HEK293 (cell line): ENCODE measurements around the gene LMO4.

ENCODE experiments used
- CTCF ChIA-PET: fragments of 350-600 bp; formaldehyde crosslinking; extraction: SDS; loops from one replicate; lab custom pipeline; 2021; ENCODE audit warnings: antibody characterized with exemption; lab: Yijun Ruan, JAX
- POLR2A ChIA-PET: fragments of 300-600 bp; formaldehyde crosslinking; extraction: SDS; loops from one replicate; lab custom pipeline; 2020; ENCODE audit warnings: antibody characterized with exemption, inconsistent platforms; lab: Yijun Ruan, JAX
- H3K27ac ChIP-seq: fragments of 200-500 bp; sonication (Bioruptor generic); 2 replicates; pipeline ENCODE4 v1.5.1; 2014; ENCODE audit warnings: low read depth, low read length, control low read depth, inconsistent platforms; ENCODE audit errors: extremely low read depth
- H3K36me3 ChIP-seq, 2 experiments: fragments of 200-500 bp in 1 of 2; sonication (Bioruptor generic) in 1 of 2; 1 replicate in 1 of 2; 2 replicates in 1 of 2; pipeline ENCODE4 v1.5.1; 2014 to 2017; ENCODE audit warnings: inconsistent platforms in 2 of 2, low read length in 2 of 2; ENCODE audit not compliant: control insufficient read depth in 2 of 2, insufficient read depth in 1 of 2
- H3K4me1 ChIP-seq: fragments of 200-500 bp; sonication (Bioruptor generic); 2 replicates; pipeline ENCODE4 v1.5.1; 2014; ENCODE audit warnings: mild to moderate bottlenecking, low read length, inconsistent platforms; ENCODE audit not compliant: control insufficient read depth, insufficient read depth
- H3K4me3 ChIP-seq: 2 replicates; pipeline ENCODE4 v1.5.1; 2011; ENCODE audit warnings: low read depth, mild to moderate bottlenecking, control low read depth, low read length, moderate library complexity
- H3K9me3 ChIP-seq: fragments of 200-500 bp; sonication (Bioruptor generic); 2 replicates; pipeline ENCODE4 v1.5.1; 2014; ENCODE audit warnings: low read depth, low read length, inconsistent platforms; ENCODE audit not compliant: control insufficient read depth, insufficient read depth
- CTCF ChIP-seq: fragments of 450-650 bp; formaldehyde crosslinking; IDR thresholded peaks from 2 replicates; pipeline ENCODE4 v1.5.1; 2016; ENCODE audit warnings: missing biosample characterization, missing genetic modification characterization
- TSHZ1 ChIP-seq: fragments of 450-650 bp; formaldehyde crosslinking; IDR thresholded peaks from 2 replicates; pipeline ENCODE4 v1.5.1; 2016; ENCODE audit warnings: missing biosample characterization, missing genetic modification characterization, borderline replicate concordance
- ZBTB11 ChIP-seq: fragments of 450-650 bp; formaldehyde crosslinking; conservative IDR thresholded peaks from 2 replicates; pipeline ENCODE4 v1.5.1; 2016; ENCODE audit warnings: low read depth, missing biosample characterization, missing genetic modification characterization
- ZBTB44 ChIP-seq: fragments of 450-650 bp; IDR thresholded peaks from 2 replicates; pipeline ENCODE4 v1.5.1; 2018; ENCODE audit warnings: missing biosample characterization, mild to moderate bottlenecking, missing genetic modification characterization
- ZBTB6 ChIP-seq: fragments of 450-650 bp; formaldehyde crosslinking; IDR thresholded peaks from 2 replicates; pipeline ENCODE4 v1.5.1; 2017; ENCODE audit warnings: missing biosample characterization, missing genetic modification characterization
- ZFHX2 ChIP-seq: fragments of 450-650 bp; formaldehyde crosslinking; conservative IDR thresholded peaks from 2 replicates; pipeline ENCODE4 v1.5.1; 2016; ENCODE audit warnings: missing biosample characterization, missing genetic modification characterization
- ZNF112 ChIP-seq: fragments of 450-650 bp; formaldehyde crosslinking; IDR thresholded peaks from 2 replicates; pipeline ENCODE4 v1.5.0; 2017; ENCODE audit warnings: missing biosample characterization, missing genetic modification characterization
- ZNF19 ChIP-seq: fragments of 450-650 bp; formaldehyde crosslinking; IDR thresholded peaks from 2 replicates; pipeline ENCODE4; 2016; ENCODE audit warnings: missing biosample characterization, missing genetic modification characterization, low read depth
- ZNF24 ChIP-seq: fragments of 450-650 bp; formaldehyde crosslinking; IDR thresholded peaks from 2 replicates; pipeline ENCODE4 v1.5.1; 2016; ENCODE audit warnings: missing biosample characterization, missing genetic modification characterization
- ZNF274 ChIP-seq, 2 experiments: fragments of 200-500 bp in 1 of 2; fragments of 450-650 bp in 1 of 2; sonication (Bioruptor generic) in 1 of 2; formaldehyde crosslinking in 1 of 2; IDR thresholded peaks; 2 replicates each; pipeline versions ENCODE4 v1.5.1 to v1.6.1; 2014 to 2016; ENCODE audit warnings: borderline replicate concordance in 1 of 2, inconsistent platforms in 1 of 2, low read length in 1 of 2, missing biosample characterization in 1 of 2, missing genetic modification characterization in 1 of 2
- ZNF416 ChIP-seq: fragments of 450-650 bp; formaldehyde crosslinking; IDR thresholded peaks from 2 replicates; pipeline ENCODE4 v1.5.1; 2016; ENCODE audit warnings: missing biosample characterization, missing genetic modification characterization
- ZNF423 ChIP-seq: fragments of 450-650 bp; formaldehyde crosslinking; IDR thresholded peaks from 2 replicates; pipeline ENCODE4 v1.5.1; 2016; ENCODE audit warnings: missing biosample characterization, missing genetic modification characterization
- ZNF548 ChIP-seq: fragments of 450-650 bp; formaldehyde crosslinking; IDR thresholded peaks from 2 replicates; pipeline ENCODE4 v1.5.1; 2016; ENCODE audit warnings: missing biosample characterization, missing genetic modification characterization
- ZNF596 ChIP-seq: fragments of 450-650 bp; IDR thresholded peaks from 2 replicates; pipeline ENCODE4 v1.5.0; 2018; ENCODE audit warnings: missing biosample characterization, mild to moderate bottlenecking, missing genetic modification characterization, moderate library complexity
- ZNF664 ChIP-seq: fragments of 450-650 bp; formaldehyde crosslinking; IDR thresholded peaks from 2 replicates; pipeline ENCODE4 v1.5.1; 2016; ENCODE audit warnings: missing biosample characterization, missing genetic modification characterization
- ZNF670 ChIP-seq: fragments of 450-650 bp; formaldehyde crosslinking; IDR thresholded peaks from 2 replicates; pipeline ENCODE4 v1.5.1; 2016; ENCODE audit warnings: missing biosample characterization, missing genetic modification characterization, low read depth
- ZNF837 ChIP-seq: fragments of 450-650 bp; formaldehyde crosslinking; IDR thresholded peaks from 2 replicates; pipeline ENCODE4 v1.5.1; 2016; ENCODE audit warnings: missing biosample characterization, missing genetic modification characterization
- ZSCAN16 ChIP-seq: fragments of 450-650 bp; formaldehyde crosslinking; IDR thresholded peaks from 2 replicates; pipeline ENCODE4 v1.5.1; 2016; ENCODE audit warnings: missing biosample characterization, missing genetic modification characterization

Gene LMO4

GRCh38 chr1:87305151-87305550 is 23.5 kb upstream of the LMO4 start (continued):
- TF ChIP-seq TSHZ1 (tag by site-specific recombination), result no peak
- TF ChIP-seq ZFHX2 (tag by site-specific recombination), result no peak
- TF ChIP-seq ZNF24 (tag by site-specific recombination), result no peak
- TF ChIP-seq ZNF596 (tag by site-specific recombination), result no peak
- TF ChIP-seq ZBTB44, result no peak
- TF ChIP-seq, all 188 proteins: peak for 0

GRCh38 chr1:87305762-87306161 is 22.9 kb upstream of the LMO4 start:
- no peak for TF ChIP-seq ZNF670 (tag by site-specific recombination)
- no peak for TF ChIP-seq ZBTB11
- TF ChIP-seq ZNF548 (tag by site-specific recombination), result no peak
- TF ChIP-seq ZNF423 (tag by site-specific recombination), result no peak
- no peak for TF ChIP-seq ZBTB6
- TF ChIP-seq ZNF664 (tag by site-specific recombination), result no peak
- no peak for TF ChIP-seq ZNF416 (tag by site-specific recombination)
- Histone ChIP-seq H3K36me3 (no peaks in the 10 kb centered on the region), H3K4me1 (no peaks in the 10 kb centered on the region), H3K27ac (no peak overlapping the region), H3K4me3 (no peak overlapping the region), H3K9me3 (no peaks in the 10 kb centered on the region)
- CTCF ChIA-PET, result interaction anchor here (0.8 to 2.5 kb wide), 3 partner anchors 12 to 114 kb away, joined by 3 to 8 read pairs (median 5); no protein-coding TSS in a partner anchor
- POLR2A ChIA-PET, result no interaction called here

- Histone ChIP-seq H3K4me3 (no peak overlapping the region), H3K9me3 (no peaks in the 10 kb centered on the region), H3K27ac (no peak overlapping the region), H3K36me3 (no peaks in the 10 kb centered on the region), H3K4me1 (no peaks in the 10 kb centered on the region)
- ChIA-PET CTCF (interaction anchor here (0.6 to 1.5 kb wide), 3 partner anchors 9 to 12 kb away, joined by 4 to 5 read pairs (median 5); no protein-coding TSS in a partner anchor), POLR2A (no interaction called here)
- no peak for TF ChIP-seq ZNF19 (tag by site-specific recombination)
- no peak for TF ChIP-seq ZBTB44
- TF ChIP-seq ZNF837, result no peak
- TF ChIP-seq ZNF112 (tag by site-specific recombination), result no peak
- no peak for TF ChIP-seq ZSCAN16 (tag by site-specific recombination)
- no peak for TF ChIP-seq CTCF (tag by site-specific recombination)
- no peak for TF ChIP-seq ZNF274 (IDR thresholded peaks at IDR 0.05; ENCODE audit: low read length)
- TF ChIP-seq ZNF274 (tag by site-specific recombination; IDR thresholded peaks at IDR 0.05; ENCODE audit: borderline replicate concordance), result no peak
Measured at GRCh38 chr1:87307306-87307705, 21.4 kb upstream of the LMO4 start.
